Measurements from ENCODE around the gene XAGE2.
"Not testable (repeated sequence)": the region's sequence is repeated elsewhere in the genome, so short reads cannot be mapped to it uniquely, and the experiment has no call there.

Gene XAGE2, protein sequence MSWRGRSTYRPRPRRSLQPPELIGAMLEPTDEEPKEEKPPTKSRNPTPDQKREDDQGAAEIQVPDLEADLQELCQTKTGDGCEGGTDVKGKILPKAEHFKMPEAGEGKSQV

DNA sequence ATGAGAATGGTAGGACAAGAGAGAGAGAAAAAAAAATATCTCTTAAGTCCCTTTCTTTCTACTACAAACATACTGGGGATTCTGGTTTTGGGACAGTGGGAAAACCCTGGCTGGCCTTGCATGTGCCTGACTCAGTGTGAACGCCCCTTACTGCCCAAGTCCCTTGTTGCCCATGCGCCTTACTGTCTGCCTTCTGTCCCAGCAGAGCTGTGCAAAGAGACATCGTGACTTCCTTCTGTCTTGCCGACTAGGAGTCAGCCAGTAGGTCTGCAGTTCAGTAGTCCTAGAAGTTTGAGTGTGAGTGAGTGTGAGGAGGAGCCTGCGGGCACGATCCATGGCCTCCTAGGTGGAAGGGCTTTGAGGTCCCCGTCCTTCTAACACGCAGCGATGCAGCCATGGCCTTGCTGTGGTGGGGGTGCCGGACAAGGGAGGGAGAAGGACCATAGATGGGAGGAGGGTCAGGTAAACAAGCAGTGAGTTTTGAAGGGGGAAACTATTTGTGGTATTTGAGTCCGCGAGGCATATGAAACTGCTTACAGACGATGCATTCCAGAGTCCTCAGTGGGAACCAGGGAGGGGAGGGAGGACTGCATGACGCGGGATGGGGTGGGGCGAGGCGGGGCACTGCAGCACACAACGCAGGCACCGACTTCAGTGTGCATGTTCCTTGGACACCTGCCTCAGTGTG is at the start of gene XAGE2:
TSS of gene XAGE2 (plus strand) at position 654 of the 688 bp plus-strand sequence. CDS start 994 bp downstream, outside the sequence.
- DNase-seq (ENCODE audit: low read depth in 2 of 2): no peak

DNA sequence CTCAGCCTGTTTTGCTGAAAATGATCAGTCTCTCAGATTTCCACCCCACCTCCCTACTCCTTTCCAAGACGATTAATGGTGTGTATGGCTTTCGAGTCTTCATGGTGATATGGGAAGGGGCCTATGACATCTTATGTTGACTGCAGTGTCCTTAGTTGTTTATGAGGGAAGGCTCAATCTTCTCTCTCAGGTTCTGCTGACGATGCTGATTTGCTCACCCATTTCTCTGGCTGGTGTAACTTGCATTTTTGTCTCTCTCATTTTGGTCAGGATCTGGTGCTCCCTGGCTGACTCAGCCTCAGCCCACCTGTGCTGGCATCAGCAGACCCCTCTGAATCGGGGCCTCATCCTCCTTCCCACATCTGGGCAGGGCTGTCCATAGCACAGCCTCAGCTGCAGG is 31.4 kb upstream of the XAGE2 start:
- DNase-seq (ENCODE audit: low read depth in 2 of 2): no peak

DNA sequence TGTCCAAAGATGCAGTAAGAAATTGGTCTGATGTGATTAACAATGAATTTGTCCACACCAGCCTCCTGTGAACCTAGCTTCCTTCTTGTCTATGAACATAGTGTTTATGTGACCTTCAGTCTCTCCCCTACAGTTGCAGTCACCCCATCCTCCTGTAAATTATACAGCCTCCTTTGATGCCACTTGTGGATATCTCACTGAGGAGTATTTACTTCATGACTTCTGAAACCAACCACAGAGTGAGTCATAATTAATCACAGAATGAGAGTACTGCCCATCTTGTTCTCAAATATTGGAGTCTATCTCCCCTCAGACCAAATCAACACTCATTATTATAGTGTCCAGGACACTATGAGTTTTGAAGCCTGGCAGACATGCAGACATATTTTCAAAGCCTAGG is 27.3 kb upstream of the XAGE2 start:
- DNase-seq (ENCODE audit: low read depth in 2 of 2): no peak

DNA sequence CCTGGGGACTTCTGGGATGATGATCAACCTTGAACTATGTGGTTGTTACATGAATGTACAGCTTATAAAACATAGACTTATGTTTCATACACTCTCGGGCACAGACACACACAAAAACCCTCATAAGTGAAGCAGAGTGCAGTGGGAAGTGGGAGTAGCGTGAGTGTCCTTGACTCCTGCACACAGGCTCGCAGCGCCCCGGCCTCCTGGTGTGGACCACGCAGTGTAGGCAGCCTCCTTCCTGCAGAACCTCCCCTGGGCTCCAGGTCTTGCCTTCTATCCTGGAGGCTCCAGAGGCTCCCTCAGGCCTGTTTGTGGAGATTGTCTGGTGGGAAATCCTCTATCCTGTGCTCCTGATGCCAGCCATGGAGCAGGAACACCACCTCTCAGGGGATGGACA is 25.7 kb upstream of the XAGE2 start:
- DNase-seq (ENCODE audit: low read depth in 2 of 2): not testable (repeated sequence)

DNA sequence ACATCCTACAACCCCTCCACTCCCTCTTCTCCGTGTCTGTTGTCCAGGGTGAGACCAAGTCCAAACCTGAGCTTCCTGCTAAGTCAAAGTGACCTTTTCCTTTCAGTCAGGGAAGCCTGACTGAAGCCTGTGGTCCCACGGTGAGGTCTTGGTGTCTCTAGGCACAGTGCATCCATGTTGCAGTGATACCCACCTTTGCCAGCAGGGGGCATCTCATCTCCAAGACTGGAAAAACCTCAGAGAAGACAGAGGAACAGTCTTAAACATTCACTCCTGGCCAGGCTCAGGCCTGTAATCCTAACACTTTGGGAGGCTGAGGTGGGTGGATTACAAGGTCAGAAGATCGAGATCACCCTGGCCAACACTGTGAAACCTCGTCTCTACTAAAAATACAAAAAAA is 23.4 kb upstream of the XAGE2 start:
- not testable (repeated sequence) for DNase-seq (ENCODE audit: low read depth in 2 of 2)

DNA sequence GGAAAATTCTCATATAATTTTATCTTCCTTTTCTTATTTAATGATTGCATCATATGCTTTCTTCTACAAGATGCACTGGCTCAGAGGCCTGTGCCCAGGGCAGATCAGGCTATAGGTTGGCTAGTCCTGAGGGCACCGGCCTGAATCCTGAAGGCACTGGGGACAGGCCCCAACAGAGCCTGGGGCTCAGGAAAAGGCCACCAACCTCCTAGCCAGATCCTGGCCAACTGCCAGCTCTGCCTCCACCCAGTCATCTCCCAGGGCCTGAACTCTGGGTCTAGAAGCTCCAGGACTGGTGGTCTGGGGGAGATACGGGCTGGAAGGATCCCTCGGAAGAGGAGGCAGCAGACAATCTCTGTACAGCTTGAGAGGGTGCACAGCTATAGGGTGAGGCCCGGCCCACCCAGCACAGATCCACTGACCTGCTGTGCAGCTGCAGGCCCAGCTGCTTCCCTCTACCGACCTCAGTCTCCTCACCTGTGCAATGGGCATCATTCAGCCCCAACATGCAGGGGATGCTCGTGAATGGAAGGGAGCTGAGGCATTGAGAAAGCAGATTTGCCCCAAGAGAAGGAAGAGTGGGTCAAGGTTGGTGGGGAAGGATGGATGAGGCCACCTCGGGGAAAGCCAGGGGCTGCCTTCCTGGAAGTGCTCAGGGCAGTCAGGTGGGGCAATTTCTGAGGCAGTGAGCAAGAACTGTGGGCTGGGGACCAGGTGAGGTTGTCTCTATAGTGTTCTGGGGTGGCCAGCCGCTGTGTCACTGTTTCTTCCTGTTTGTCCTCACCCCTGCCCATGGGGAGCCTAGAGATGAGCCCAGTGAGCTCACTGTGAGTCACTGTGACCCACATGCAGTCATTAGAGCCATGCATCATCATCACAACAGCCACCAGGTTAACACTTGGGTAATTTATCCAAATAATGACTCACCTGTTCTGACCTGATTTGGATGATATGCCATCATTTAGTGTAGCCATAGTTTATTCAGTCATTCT is 22.4 kb upstream of the XAGE2 start:
- DNase-seq (ENCODE audit: low read depth in 2 of 2): no peak

DNA sequence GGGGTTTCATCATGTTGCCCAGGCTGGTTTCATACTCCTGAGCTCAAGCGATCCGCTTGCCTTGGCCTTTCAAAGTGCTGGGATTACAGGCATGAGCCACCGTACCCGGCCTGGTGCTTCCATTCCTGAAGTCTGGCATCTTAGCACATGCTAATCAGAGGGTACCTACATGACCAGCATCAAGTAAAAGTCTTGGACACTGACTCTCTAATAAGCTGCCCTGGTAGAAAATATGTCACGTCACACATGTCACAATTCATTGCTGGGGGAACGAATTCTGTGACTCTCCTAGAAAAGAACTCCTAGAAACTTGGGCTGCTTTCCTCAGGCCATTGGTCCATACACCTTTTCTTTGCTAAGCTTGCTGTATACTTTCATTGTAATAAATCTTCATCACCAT is 19.1 kb upstream of the XAGE2 start:
- DNase-seq (ENCODE audit: low read depth in 2 of 2): no peak

DNA sequence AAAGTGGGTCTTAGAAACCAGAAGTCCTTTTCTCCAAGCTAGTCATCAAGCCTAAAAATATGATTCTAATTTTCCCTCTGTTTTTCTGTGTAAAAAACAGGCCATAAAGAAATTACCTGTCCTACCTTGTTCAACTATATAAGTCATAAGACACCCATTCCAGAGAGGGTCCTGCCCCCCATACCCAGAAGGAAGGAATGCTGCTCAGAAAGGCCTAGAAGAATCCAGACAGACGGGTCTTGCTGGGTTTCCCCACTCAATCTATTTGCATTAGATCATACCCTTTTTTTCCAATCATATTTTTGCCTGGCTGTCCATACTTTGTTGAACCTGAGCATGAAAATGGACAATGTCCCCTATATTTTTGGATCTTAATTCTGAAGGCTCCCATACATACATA is 16.3 kb upstream of the XAGE2 start:
- DNase-seq (ENCODE audit: low read depth in 2 of 2): no peak

DNA sequence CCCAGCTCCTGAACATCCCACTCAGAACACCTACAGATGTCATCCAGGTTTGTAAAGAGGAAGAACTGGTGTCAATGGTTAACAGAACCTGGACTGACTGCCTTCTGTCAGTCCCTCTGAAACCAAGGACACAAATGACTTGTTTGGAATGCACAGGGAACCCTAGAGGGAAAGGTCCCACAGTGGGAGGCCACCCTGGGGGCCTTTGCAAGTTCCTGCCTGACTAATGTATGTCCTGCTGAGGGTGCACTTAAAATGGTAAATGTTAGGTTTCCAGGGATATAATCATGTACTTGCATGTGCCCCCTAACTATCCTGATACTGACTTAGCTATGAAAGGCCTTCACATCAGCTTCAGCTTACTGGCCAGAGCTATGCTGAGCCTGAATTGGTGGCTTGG is 15.0 kb upstream of the XAGE2 start:
- no peak for DNase-seq (ENCODE audit: low read depth in 2 of 2)

DNA sequence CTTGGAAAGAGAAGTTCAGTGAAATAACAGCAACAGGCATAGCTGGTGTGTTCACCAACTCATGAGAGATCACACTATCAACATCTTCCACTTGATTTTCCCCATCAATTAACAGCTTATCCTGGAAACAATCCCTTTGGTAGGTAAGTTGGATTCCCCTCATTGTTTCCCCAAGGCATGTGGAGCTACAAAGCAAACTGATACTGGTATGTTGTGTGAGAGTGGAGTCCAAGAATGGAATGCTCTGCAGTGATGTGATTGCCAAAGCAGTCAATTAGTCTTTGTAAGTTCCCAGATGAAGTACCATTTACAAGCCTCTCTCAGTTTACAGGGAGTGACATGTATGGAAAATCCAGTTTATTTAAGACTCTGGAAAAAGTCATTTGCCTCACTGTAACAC is 13.7 kb upstream of the XAGE2 start:
- no peak for DNase-seq (ENCODE audit: low read depth in 2 of 2)

DNA sequence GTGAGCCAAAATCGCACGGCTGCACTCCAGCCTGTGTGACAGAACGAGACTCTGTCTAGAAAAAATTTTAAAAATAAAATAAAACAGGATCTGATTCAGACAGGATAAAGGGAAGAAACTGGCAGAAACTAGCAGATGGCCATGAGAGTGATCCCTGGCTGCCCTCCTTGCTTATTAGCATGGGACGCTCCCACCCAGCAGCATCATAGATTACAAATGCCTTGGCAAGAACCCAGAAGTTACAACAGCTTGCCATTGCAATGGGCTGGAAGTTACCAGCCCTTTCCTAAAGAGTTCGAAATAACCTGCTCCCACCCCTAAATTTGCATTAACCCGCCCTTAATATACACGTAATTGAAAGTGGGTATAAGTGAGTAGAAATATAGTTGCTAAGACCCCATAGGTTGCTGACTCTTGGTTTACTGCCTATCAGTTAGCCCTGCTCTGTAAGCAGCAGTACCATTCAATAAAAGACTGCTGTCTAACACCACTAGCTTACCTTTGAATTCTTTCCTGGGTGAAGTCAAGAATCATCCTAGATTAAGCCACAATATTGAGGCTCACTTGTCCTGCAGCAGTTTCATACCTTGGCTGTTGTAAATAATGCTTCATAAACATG is 9.1 kb upstream of the XAGE2 start:
- no peak for DNase-seq (ENCODE audit: low read depth in 2 of 2)

DNA sequence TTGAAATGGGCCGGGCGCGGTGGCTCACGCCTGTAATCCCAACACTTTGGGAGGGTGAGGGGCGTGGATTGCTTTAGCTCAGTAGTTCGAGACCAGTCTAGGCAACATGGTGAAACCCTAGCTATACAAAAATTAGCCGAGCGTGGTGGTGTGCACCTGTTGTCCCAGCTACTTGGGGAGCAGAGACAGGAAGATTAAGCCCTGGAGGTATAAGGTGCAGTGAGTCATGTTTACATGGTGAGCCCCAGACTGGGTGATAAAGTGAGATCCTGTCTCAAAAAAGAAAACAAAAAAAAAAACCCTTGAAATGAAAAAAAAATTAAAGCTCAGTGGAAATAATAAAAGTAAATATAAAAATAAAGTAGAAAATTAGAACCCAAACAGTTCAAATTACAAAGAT is 6.9 kb upstream of the XAGE2 start:
- DNase-seq (ENCODE audit: low read depth in 2 of 2): no peak

DNA sequence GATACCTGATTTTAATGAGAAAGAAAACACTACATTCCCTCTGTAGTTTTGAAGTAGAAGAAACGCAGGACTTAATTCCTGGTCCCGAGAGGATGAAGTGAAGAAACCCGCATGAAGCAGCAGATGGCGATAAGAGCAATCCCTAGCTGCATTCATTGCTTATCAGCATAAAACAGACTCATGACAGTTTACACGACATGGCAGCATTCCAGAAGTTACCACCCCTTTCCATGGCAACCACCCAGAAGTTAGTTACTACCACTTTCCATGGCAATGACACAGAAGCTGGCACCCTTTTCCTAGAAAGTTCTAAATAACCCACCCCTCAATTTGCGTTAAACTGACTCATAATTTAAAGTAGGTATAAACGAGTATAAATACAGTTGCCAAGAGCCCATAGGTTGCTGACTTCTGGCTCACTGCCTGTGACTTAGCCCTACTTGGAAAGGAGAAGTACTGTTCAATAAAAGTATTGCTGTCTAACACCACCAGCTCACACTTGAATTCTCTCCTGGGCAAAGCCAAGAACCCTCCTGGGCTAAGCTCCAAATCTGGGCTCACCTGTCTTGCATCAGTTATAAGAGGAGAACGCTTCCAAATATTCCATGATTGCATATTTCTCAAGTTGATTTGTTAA is 5.5 kb upstream of the XAGE2 start:
- no peak for DNase-seq (ENCODE audit: low read depth in 2 of 2)

DNA sequence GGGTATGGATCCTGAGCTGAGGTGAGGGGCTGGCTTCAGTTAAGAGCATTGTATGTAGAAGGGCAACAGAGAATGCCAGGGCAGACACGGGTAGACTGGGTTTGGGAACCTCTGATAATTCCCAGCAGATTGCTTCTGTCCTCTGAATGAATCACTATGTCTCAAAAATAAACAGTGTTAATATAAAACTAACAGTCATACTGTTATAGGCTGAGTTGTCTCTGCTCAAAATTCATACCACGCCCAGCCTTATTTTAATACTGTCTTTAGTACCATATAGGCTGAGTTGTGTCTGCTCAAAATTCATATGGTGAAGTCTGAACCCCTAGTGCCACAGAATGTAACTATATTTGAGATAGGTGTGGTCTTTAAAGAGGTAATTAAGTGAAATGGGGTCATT is 10.0 kb downstream of the XAGE2 start:
- DNase-seq (ENCODE audit: low read depth in 2 of 2): no peak

DNA sequence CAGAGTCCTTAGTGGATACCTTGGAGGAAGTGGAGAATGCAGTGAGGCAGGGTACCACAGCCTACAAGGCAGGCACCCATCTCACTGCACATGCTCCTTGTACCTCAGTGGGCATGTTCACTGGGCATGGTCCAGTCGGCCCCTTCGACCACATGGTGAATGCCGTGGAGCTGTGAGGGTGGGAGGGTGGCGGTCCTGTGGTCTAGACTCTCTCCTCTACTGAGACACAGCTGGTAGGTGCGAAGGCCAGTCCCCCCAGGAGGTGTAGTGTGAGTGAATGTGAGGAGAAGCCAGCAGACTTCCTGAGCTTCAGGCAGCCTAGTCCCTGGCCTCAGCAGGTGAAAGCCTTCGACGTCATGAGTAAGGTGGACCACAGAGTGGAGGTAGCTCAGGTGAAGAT is 12.2 kb downstream of the XAGE2 start:
- DNase-seq (ENCODE audit: low read depth in 2 of 2): no peak

DNA sequence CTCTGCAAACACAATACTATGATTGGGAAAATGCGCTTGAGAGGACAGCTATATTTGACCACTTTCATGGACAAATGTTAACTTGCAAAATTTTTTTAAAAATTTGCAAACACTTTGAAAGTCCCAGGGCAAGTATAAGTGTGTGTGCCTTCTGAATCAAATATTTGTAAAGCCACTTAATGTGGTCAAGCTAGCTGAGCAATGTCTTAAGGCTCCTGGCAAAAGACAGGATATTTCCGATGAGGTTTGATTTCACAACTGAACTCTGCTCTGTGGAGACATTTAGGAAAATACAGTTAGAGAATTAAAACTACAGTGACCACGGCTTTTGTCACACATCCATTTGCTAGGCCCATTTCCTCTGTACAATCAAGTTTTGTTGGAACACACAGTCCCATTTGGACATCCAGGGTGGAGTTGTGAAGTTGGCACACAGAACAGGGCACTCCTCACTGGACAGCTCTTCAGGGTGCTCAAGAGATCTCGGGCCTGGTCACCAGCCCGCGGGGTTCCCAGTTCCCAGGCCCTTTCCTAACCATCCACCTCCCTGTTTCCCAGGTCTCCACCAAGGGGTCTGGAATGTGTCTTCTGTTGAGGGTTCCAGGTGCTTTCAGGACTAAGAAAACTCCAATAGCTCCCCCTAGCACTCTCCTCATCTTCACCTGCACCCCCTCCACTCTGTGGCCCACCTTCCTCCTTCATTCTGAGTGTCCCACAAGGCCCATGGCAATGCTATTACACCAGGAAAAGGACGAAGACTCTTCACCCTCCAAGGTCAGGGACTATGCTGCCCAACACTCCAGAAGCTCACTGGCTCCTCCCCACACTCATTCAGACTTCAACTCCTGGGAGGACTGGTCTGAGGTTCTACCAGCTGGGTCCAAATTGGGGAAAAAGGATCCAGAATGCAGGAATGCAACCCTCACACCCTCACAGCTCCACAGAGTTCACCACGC is 41.9 kb downstream of the XAGE2 start:
- no peak for DNase-seq (ENCODE audit: low read depth in 2 of 2)

DNA sequence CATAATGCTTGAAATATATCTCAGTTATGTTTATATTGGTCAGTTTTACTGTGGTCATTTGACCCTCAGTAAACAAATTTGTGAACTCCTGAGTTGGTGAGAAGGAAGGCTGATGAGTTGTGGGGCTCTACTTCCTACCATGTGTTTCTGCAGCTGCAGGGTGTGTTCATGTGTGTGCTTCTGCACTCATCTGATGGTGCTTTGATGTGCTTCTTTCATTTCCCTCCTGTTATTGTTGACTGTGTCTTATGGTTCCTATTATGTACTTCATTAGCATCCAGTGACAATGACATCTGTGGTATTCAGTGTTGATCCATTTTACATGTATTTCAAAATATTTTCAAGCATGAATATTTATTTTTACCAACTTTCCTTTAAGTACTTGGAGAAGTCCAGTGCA is 46.5 kb downstream of the XAGE2 start:
- DNase-seq (ENCODE audit: low read depth in 2 of 2): no peak

DNA sequence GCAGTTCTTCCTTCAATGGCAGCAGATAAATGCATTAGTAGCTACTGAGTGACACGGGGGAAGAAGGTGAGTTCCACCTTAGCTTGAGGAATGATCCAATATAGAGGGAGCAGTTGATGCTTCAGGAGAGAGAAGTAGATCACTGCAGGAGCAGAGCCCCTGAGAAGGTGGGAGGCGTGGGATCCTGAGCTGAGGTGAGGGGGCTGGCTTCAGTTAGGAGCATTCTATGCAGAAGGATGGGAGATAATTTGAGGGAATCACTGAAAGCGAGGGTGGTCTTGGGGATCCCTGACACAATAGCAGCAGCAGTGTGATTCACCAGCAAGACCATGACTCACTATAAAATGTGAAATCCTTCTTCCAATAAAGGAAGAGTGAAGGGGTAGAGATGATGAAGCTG is 48.0 kb downstream of the XAGE2 start:
- no peak for DNase-seq (ENCODE audit: low read depth in 2 of 2)

DNA sequence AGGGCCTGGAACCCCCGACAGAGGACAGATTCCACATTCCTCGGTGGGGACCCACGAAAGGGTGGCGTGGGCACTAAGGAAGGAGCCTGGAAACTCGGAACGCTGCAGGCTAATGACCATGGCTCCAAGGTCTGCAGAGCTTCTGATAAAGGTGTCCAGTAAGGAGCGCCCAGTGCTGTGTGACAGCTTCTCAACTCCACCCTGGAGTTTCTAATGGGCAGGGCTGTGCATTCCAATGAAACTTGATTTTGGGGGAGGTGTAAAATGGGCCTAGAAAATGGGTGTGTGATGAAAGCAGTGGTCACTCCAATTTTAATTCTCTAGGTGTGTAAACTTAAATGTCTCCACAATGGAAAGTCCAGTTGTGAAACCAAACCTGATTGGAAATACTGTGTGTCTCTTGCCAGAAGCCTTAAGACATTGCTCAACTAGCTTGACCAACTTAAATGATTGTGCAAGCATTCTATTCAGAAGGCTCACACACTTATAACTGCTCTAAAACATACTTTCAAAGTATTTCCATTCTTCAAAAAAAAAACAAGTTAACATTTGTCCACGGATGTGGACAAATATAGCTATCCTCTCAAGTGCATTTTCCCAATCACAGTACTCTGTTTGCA is 52.1 kb downstream of the XAGE2 start:
- DNase-seq (ENCODE audit: low read depth in 2 of 2): no peak

DNA sequence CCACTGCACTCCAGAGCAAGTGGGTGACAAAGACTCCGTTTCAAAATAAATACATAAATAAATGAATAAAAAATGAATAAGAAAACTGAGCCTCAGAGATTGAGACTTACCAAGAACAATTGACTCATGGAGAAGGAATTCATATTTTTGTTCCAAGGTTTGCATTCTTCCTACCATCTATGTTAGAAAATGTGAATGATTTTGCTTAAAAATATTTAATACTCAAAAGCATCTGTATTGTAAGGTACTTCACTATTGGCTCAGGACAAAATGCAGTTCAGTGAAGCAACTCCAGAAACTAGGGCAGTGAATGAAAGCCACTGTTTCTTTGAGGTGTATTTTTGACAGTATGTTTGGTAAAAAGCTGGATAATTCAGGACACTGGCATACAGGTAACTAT is 54.1 kb downstream of the XAGE2 start:
- no peak for DNase-seq (ENCODE audit: low read depth in 2 of 2)

All from stimulated activated CD8-positive, alpha-beta memory T cell treated with anti-CD3 and anti-CD28 coated beads, Interleukin-7, amount 100 ng/mL, for 1 hour (primary cell).